ENCODE data around the gene RAB5IF.

GRCh38 chr20:36563374-36563773 lies 42.2 kb upstream of the RAB5IF start:
- TF ChIP-seq CTCF (IDR thresholded peaks at IDR 0.05) (no peak), POLR2A (IDR thresholded peaks at IDR 0.05) (no peak)

Measured in thyroid gland (tissue), 4 donors.